ENCODE results near the gene CAPZB. TPM values are rescaled to one million over a fixed set of nuclear protein-coding genes. Genes with fewer than 3 reads are reported as not detected.

The CAPZB gene
- total RNA-seq, 4 donors from 2014 or later: 58.2 to 109 (median 96.7) TPM

DNA sequence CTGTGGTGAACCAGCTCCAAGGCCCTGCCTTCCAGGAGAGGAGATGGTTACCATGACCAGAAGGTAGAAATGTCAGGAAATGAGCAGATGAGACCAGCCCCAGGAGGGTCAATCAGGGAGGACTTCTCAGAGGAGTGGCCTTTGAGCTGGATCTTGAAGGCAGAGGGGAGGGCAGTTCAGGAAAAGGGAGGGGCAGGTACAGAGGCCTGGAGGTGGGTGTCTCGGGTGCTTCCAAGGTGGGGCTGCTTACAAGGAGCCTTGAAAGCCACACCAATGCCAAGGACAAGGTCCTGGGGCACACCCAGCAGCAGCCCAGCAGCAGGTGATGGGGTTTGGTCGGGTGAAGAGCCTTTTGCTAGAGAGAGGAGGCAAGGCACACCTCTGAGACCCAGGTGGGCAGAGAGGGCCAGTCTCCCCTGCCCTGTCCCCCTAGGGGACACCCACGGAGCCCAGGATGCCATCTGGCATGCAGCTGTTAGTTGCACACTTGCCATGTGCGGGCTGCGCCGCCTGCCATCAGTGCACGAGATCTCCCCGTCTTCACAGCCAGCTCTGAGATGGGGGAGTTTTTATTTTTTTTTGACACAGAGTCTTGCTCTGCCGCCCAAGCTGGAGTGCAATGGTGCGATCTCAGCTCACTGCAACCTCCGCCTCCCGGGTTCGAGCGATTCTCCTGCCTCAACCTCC is 154.7 kb downstream of the CAPZB start:
- H3K36me3 ChIP-seq: peaks cover 0 to 74% (median 7%) of the 10 kb centered on the region in 3 donors

GRCh38 chr1:19329611-19330010 is 155.7 kb downstream of the CAPZB start:
- Histone ChIP-seq H3K27ac (no peak overlapping the region), H3K4me3 (no peak overlapping the region), H3K4me1 (no peaks in the 10 kb centered on the region), H3K9me3 (no peaks in the 10 kb centered on the region), H3K27me3 (no peaks in the 10 kb centered on the region), H3K36me3 (peaks cover 0 to 84% (median 7%) of the 10 kb centered on the region in 3 donors)
- WGBS, 2 donors: 89 to 93% methylated on average over 5 of the region's 5 CpGs
- no peak for DNase-seq (ENCODE audit: low spot score in 2 of 2)
- TF ChIP-seq, protein P1, sequence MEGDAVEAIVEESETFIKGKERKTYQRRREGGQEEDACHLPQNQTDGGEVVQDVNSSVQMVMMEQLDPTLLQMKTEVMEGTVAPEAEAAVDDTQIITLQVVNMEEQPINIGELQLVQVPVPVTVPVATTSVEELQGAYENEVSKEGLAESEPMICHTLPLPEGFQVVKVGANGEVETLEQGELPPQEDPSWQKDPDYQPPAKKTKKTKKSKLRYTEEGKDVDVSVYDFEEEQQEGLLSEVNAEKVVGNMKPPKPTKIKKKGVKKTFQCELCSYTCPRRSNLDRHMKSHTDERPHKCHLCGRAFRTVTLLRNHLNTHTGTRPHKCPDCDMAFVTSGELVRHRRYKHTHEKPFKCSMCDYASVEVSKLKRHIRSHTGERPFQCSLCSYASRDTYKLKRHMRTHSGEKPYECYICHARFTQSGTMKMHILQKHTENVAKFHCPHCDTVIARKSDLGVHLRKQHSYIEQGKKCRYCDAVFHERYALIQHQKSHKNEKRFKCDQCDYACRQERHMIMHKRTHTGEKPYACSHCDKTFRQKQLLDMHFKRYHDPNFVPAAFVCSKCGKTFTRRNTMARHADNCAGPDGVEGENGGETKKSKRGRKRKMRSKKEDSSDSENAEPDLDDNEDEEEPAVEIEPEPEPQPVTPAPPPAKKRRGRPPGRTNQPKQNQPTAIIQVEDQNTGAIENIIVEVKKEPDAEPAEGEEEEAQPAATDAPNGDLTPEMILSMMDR (IDR thresholded peaks at IDR 0.05): no peak
- TF ChIP-seq POLR2A (IDR thresholded peaks at IDR 0.05): no peak
- TF ChIP-seq EP300 (IDR thresholded peaks at IDR 0.05): no peak

More for the DNA sequence above, 154.7 kb downstream of the CAPZB start:
- no peaks in the 10 kb centered on the region for H3K9me3 ChIP-seq
- TF ChIP-seq POLR2A (IDR thresholded peaks at IDR 0.05): no peak
- TF ChIP-seq EP300 (IDR thresholded peaks at IDR 0.05): no peak
- TF ChIP-seq, protein P1 (IDR thresholded peaks at IDR 0.05): no peak
- no peaks in the 10 kb centered on the region for H3K27me3 ChIP-seq
- H3K4me1 ChIP-seq: no peaks in the 10 kb centered on the region
- no peak overlapping the region for H3K4me3 ChIP-seq
- 87 to 92% methylated on average over 14 of the region's 14 CpGs for WGBS, 2 donors
- no peak for DNase-seq (ENCODE audit: low spot score in 2 of 2)
- no peak overlapping the region for H3K27ac ChIP-seq

DNA sequence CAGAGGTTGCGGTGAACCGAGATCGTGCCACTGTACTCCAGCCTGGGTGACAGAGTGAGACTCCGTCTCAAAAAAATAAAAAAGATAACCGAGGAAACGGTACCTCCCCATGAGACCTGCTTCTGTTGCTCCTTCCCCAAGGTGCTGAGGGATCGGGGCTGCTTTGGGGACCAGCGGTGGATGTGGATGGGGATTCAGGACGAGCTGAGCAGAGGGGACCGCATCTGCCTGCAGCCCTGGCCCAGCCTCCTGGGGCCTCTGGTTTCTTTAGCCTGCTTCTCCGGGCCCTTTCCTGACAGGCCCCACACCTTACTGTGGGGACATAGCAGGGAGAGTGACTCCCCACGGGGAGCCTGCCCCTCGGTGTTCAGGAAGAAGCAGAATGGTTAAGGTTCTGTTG is 156.2 kb downstream of the CAPZB start:
- H3K4me3 ChIP-seq: no peak overlapping the region
- H3K9me3 ChIP-seq: no peaks in the 10 kb centered on the region
- 77 to 88% methylated on average over 10 to 13 of the region's 13 CpGs for WGBS, 2 donors
- H3K4me1 ChIP-seq: no peaks in the 10 kb centered on the region
- H3K27ac ChIP-seq: no peak overlapping the region
- TF ChIP-seq EP300 (IDR thresholded peaks at IDR 0.05) (no peak), POLR2A (IDR thresholded peaks at IDR 0.05) (no peak)
- TF ChIP-seq, protein P1 (IDR thresholded peaks at IDR 0.05): no peak
- H3K27me3 ChIP-seq: no peaks in the 10 kb centered on the region
- H3K36me3 ChIP-seq: peaks cover 0 to 88% (median 7%) of the 10 kb centered on the region in 3 donors
- no peak for DNase-seq (ENCODE audit: low spot score in 2 of 2)

DNA sequence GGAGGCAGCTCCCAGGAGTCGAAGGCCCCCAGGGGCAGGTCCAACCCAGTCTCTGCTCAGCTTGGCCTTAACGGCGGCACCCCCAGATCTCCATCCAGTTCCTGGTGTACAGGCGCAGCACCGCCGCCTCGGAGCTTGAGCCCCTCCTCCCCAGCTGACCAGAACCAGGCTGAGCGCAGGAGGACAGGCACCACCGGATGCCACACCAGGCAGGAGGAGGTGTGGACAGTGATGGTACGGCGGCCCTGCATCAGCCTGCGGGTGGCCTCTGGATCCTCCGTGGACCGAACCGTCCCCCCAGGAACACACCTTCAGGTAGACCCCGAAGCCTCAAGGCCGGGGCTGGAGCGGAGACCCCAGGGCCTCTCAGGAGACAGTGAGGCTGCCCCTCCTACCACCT is 156.9 kb downstream of the CAPZB start:
- Histone ChIP-seq H3K36me3 (peaks cover 0 to 95% (median 7%) of the 10 kb centered on the region in 3 donors), H3K27ac (no peak overlapping the region), H3K4me1 (no peaks in the 10 kb centered on the region), H3K4me3 (no peak overlapping the region), H3K27me3 (no peaks in the 10 kb centered on the region), H3K9me3 (no peaks in the 10 kb centered on the region)
- WGBS, 2 donors: 76 to 93% methylated on average over 4 to 18 of the region's 18 CpGs
- DNase-seq (ENCODE audit: low spot score in 2 of 2): no peak
- TF ChIP-seq POLR2A (IDR thresholded peaks at IDR 0.05) (no peak), EP300 (IDR thresholded peaks at IDR 0.05) (no peak)
- TF ChIP-seq, protein P1 (IDR thresholded peaks at IDR 0.05): no peak

DNA sequence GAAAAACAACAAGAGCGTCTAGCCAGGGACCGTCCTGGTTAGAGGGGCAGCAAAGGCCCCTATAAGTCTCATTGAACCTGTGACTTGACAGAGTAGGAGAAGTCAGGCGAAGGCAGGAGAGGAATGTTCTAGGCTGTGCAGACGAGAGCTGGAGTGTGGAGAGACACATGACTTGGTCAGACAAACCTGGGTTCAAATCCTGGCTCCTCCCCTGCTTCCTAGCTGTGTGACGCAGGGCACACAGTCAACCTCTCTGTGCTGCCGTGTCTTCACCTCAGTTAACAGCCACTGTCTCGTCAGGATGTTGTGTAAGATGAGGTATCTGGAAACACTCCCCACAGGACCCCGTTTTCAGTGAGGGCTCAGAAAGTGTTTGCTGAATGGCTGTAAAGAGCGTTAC is 157.6 kb downstream of the CAPZB start:
- H3K27ac ChIP-seq: no peak overlapping the region
- DNase-seq (ENCODE audit: low spot score in 2 of 2): no peak
- peaks cover 0 to 100% (median 7%) of the 10 kb centered on the region in 3 donors for H3K36me3 ChIP-seq
- TF ChIP-seq POLR2A (IDR thresholded peaks at IDR 0.05) (no peak), EP300 (IDR thresholded peaks at IDR 0.05) (no peak)
- TF ChIP-seq, protein P1 (IDR thresholded peaks at IDR 0.05): no peak
- no peaks in the 10 kb centered on the region for H3K27me3 ChIP-seq
- no peaks in the 10 kb centered on the region for H3K4me1 ChIP-seq
- H3K4me3 ChIP-seq: no peak overlapping the region
- H3K9me3 ChIP-seq: no peaks in the 10 kb centered on the region
- WGBS, 2 donors: 88 to 90% methylated on average over 9 of the region's 9 CpGs
